Bronchial epithelial cell (primary cell): Measurements from ENCODE around the gene SSPN. TPM values are rescaled to one million over a fixed set of nuclear protein-coding genes. Genes with fewer than 3 reads are reported as not detected.
A peak's percentile ranks its signal among the peaks of the same experiment; 100 is the strongest.

Source experiments
- DNase-seq: peaks from one replicate; pipeline ENCODE4 v3.0.0-alpha.2; 2010; ENCODE audit warnings: low read depth
- FAIRE-seq: peaks from 2 replicates; lab custom pipeline; 2011; peaks lifted over from hg19 to GRCh38; lab: Jason Lieb, UNC
- H3K27me3 ChIP-seq: 2 replicates; pipeline ENCODE4 v1.5.1; 2011; ENCODE audit warnings: low read length; ENCODE audit not compliant: control insufficient read depth, insufficient read depth
- H3K36me3 ChIP-seq: 2 replicates; pipeline ENCODE4 v1.5.1; 2011; ENCODE audit warnings: low read length; ENCODE audit not compliant: control insufficient read depth, insufficient read depth
- H3K4me3 ChIP-seq: 2 replicates; pipeline ENCODE4 v1.5.1; 2011; ENCODE audit warnings: mild to moderate bottlenecking, low read depth, low read length, control low read depth
- total RNA-seq: library from RNA; depleted of rRNA; stranded (reverse); fragments of >200 nt; gene quantifications from 2 replicates; pipeline ENCODE4 v1.2.1, GENCODE V29; 2014
- TF ChIP-seq, protein P1 (sequence below): IDR thresholded peaks from 2 replicates; pipeline ENCODE4 v1.5.1; 2011; ENCODE audit warnings: mild to moderate bottlenecking, moderate library complexity, low read length, control low read depth, inconsistent platforms; ENCODE audit not compliant: insufficient read depth, severe bottlenecking

SSPN gene
- total RNA-seq, 1 donor from 2014 or later, result 0.26 TPM

DNA sequence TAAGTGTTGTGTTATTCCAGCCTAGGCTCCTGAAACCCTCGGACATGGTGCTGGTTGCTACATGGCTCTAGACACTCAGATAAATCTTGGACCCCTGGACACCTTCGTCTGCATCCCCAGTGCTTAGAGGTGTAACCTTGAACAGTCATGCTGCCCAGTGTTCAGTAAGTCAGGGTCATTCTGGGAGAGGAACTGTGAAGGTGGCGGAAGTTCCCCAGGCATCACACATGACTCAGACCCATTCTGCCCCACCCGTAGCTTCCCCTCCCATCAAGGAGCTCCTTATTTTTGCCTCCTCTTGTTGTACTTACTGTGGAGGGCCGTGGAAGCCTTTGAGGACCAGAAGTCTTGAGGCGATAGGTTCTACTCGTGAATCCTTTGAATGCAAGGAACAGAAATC, 18.1 kb upstream of the SSPN start:
- Histone ChIP-seq H3K36me3 (no peaks in the 10 kb centered on the region), H3K4me3 (no peak overlapping the region), H3K27me3 (no peaks in the 10 kb centered on the region)
- TF ChIP-seq, protein P1, sequence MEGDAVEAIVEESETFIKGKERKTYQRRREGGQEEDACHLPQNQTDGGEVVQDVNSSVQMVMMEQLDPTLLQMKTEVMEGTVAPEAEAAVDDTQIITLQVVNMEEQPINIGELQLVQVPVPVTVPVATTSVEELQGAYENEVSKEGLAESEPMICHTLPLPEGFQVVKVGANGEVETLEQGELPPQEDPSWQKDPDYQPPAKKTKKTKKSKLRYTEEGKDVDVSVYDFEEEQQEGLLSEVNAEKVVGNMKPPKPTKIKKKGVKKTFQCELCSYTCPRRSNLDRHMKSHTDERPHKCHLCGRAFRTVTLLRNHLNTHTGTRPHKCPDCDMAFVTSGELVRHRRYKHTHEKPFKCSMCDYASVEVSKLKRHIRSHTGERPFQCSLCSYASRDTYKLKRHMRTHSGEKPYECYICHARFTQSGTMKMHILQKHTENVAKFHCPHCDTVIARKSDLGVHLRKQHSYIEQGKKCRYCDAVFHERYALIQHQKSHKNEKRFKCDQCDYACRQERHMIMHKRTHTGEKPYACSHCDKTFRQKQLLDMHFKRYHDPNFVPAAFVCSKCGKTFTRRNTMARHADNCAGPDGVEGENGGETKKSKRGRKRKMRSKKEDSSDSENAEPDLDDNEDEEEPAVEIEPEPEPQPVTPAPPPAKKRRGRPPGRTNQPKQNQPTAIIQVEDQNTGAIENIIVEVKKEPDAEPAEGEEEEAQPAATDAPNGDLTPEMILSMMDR, result no peak
- FAIRE-seq (peak; percentile 82), DNase-seq (peak; percentile 54)

DNA sequence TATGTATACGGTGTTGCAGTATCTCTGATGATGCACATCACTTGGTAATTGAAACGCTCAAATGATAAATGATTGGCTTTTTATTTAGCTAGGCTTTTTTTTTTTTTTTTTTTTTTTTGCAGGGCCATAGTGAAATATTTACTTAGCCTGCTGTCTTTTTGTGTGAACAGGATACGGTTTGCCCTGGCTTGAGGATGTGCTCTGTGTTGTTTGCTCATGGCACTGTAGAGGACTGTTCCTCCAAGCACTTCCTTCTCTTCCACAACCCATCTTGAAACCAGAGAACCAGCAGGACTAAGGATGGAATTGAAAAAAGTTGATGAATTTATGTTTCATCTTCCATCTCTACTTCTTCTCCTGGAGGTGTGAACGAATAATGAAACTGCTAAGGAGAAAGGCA, 15.5 kb upstream of the SSPN start:
- TF ChIP-seq, protein P1, result no peak
- Histone ChIP-seq H3K4me3 (no peak overlapping the region), H3K27me3 (no peaks in the 10 kb centered on the region), H3K36me3 (no peaks in the 10 kb centered on the region)
- DNase-seq (no peak), FAIRE-seq (no peak)

DNA sequence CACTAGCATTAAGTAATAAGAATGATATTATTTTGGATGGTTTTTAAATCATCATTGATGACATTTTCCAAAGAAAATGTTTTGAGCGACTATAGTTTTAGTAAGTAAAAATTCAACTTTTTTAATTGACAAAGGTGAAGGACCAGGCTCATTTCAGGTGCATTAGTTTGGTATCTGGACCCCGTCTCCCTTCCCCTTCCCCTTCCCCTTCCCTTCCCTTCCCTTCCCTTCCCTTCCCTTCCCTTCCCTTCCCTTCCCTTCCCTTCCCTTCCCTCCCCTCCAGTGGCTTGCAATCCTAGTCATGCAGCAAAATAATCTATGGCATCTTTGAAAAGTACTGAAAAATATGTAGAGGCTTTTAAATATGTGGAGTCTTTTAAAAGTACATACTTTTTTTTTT, 13.0 kb upstream of the SSPN start:
- FAIRE-seq, result no peak
- H3K4me3 ChIP-seq, result no peak overlapping the region
- no peaks in the 10 kb centered on the region for H3K36me3 ChIP-seq
- TF ChIP-seq, protein P1, result no peak
- DNase-seq, result no peak
- no peaks in the 10 kb centered on the region for H3K27me3 ChIP-seq

DNA sequence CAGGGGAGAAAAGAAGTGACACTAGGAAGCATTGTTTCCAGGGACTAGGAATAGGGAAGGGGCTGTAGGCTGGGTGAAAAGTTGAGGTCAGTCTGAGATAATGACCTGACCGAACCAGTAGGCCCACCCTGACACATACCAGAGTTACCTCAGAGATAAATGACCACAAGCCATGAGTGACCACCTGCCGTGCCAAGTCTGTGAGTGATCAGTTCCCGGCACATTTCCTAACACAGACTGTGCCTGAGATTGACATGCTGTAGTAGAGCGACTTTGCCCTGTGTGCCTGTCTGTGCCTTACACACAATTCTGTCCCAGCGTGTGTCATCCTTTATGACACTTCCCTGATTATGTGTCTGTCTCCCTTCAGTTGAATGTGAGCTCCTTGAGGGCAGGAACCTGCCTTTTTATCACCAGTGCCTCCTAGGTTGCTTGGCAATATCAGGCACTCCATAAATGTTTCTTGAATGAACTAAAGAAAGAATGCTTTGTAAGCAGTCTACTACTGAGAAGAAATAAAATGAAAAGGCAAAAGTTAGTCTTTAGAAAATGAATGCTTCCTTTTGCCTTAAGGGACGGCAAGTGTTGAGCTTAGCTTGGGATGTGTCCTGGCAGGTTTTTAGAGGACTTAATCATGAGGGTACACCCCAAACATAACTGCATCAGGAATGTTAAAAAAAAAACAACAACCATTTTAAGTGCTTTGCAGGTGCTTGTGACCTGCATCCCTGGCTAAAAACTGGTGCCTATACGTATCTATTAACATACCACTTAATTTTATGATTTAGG, 9.6 kb upstream of the SSPN start:
- no peaks in the 10 kb centered on the region for H3K27me3 ChIP-seq
- no peak overlapping the region for H3K4me3 ChIP-seq
- FAIRE-seq (peak; percentile 43), DNase-seq (peak; percentile 82)
- H3K36me3 ChIP-seq, result no peaks in the 10 kb centered on the region
- TF ChIP-seq, protein P1, result no peak

DNA sequence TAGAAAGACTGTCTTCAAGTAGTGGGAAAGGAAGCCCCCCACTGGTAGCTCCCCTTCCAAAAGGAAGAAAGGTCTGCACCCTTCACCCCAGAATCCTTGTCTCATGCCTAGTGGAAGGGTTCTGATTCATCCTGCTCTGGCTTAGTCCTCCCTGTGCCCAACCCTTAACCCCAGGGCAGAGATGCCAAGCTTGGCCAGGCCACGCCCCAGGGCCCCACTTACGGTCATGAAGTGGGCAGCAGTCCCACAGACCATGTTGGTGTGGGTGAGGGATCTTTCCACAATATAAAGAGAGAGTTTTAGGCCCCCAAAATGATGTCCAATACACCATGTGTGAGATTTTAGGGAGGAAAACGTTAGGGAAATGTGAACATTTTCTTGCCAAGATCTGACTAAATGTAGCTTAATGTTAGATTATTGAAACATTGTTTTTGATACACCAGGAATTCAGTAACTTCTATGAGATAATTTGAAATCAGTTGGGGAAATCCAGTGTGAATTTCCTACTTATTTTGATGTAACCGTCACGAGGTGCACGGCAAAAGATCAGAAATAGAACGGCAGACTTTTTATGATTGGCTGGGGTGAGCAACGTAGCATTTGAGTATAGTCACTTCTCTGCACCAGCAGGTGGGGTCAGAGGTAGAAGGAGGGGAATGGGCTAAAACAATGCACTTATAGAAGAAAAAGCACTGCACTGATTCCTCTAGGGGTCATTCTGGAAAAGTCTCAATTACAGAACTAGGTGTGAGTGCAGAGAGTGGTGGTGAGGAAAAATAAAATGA, 8.2 kb upstream of the SSPN start:
- DNase-seq (no peak), FAIRE-seq (no peak)

More for the DNA sequence above, 8.2 kb upstream of the SSPN start:
- Histone ChIP-seq H3K4me3 (no peak overlapping the region), H3K27me3 (no peaks in the 10 kb centered on the region), H3K36me3 (no peaks in the 10 kb centered on the region)
- TF ChIP-seq, protein P1, result no peak
